Epithelial cell of proximal tubule (primary cell): ENCODE measurements around the gene CUTC. TPM values are rescaled to one million over a fixed set of nuclear protein-coding genes. Genes with fewer than 3 reads are reported as not detected.

Source experiments
- DNase-seq: peaks from one replicate; pipeline ENCODE4 v3.0.0-alpha.2; 2011; ENCODE audit warnings: low read depth
- H3K4me3 ChIP-seq: 2 replicates; pipeline ENCODE4 v1.5.1; 2011; ENCODE audit warnings: low read depth, mild to moderate bottlenecking, low read length
- total RNA-seq: library from RNA; depleted of rRNA; stranded (reverse); fragments of >200 nt; gene quantifications from 2 replicates; pipeline ENCODE4 v1.2.3, GENCODE V29; 2015
- TF ChIP-seq, protein P1 (sequence below): conservative IDR thresholded peaks from 2 replicates; pipeline ENCODE4 v1.5.1; 2012; ENCODE audit warnings: low read depth, mild to moderate bottlenecking, low read length

The CUTC gene
- total RNA-seq, 1 donor from 2014 or later: 18.8 TPM

DNA sequence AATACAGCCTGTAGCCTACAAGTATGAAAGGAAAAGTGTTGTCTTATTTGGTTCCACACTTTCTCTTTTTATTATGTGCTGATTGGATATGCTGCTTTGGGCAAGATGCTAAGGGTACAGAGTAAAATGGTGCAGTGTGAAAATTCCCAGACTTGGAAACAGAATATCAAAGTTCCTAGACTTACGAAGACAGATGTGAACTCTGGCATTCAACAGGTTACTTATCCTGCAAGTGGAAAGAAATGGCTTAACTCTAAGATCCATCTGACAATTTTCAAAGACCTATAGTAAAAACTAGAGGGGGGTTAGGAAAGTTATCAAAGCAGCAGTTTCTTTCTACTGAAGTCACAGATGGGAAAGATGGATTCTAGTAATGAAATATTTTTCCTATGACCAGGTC lies 24.1 kb downstream of the CUTC start:
- H3K4me3 ChIP-seq: no peak overlapping the region
- no peak for DNase-seq
- TF ChIP-seq, protein P1, sequence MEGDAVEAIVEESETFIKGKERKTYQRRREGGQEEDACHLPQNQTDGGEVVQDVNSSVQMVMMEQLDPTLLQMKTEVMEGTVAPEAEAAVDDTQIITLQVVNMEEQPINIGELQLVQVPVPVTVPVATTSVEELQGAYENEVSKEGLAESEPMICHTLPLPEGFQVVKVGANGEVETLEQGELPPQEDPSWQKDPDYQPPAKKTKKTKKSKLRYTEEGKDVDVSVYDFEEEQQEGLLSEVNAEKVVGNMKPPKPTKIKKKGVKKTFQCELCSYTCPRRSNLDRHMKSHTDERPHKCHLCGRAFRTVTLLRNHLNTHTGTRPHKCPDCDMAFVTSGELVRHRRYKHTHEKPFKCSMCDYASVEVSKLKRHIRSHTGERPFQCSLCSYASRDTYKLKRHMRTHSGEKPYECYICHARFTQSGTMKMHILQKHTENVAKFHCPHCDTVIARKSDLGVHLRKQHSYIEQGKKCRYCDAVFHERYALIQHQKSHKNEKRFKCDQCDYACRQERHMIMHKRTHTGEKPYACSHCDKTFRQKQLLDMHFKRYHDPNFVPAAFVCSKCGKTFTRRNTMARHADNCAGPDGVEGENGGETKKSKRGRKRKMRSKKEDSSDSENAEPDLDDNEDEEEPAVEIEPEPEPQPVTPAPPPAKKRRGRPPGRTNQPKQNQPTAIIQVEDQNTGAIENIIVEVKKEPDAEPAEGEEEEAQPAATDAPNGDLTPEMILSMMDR: no peak

DNA sequence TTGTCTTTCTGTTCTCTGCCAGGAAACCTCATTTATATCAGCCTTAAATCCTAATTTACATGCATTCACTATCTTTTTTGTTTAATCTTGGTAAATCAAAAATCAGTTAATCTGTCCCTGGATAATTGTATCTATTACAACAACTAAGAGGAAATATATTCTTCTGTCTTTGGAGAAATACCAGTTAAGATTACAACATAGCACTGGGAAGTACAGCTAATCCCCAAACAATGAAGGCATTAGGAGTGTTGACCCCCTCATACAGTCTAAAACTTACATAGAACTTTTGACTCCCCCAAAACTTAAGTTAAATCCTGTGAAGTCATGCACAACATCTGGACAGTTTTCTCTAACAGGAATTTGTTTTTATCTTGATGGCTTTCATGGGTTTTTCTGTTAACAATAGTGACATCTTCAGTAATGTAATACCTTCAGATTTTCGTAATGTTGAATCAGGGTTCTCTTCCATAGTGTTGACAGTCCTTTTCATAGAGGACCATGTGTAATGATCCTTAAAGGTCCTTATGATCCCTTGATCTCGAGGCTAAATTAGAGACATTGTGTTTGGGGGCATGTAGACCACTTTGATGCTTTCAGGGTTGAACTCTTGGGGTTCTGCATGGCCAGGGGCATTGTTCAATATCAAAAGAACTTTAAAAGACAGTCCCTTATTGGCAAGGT lies 26.3 kb downstream of the CUTC start:
- no peak for DNase-seq
- TF ChIP-seq, protein P1: no peak
- H3K4me3 ChIP-seq: no peak overlapping the region

DNA sequence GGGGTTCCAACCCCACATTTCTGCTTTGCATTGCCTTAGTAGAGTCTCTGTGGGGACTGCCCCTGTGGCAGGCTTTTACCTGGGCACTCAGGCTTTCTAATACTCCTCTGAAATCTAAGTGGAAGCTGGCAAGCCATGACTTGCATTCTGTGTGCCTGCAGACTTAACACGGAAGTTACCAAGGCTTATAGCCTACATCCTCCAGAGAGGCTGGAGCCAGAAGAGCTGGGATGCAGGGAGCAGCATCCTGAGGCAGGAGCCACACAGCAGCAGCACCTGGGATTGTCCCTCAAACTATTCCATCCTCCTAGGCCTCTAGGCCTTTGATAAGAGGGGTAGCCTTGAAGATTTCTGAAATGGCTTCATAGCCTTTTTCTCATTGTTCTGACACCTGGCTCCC lies 28.3 kb downstream of the CUTC start:
- no peak for DNase-seq
- H3K4me3 ChIP-seq: no peak overlapping the region
- TF ChIP-seq, protein P1: no peak

DNA sequence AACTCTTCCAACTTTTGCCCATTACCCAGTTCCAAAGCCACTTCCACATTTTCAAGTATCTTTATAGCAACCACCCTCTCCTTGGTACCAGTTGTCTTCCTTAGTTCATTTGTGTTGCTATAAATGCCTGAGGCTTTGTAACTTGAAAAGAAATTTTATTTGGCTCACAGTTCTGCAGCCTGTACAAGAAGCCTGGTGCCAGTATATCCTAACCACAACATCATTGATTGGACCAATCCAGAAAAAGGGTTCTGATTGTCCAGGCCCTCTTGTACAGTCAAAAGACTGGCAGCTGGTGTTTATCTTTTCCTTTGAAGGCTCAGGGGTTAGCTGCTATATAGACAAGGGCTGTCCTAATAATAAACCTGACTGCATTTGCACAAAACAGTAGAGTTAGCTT lies 29.3 kb downstream of the CUTC start:
- no peak for DNase-seq
- TF ChIP-seq, protein P1: no peak
- H3K4me3 ChIP-seq: no peak overlapping the region

DNA sequence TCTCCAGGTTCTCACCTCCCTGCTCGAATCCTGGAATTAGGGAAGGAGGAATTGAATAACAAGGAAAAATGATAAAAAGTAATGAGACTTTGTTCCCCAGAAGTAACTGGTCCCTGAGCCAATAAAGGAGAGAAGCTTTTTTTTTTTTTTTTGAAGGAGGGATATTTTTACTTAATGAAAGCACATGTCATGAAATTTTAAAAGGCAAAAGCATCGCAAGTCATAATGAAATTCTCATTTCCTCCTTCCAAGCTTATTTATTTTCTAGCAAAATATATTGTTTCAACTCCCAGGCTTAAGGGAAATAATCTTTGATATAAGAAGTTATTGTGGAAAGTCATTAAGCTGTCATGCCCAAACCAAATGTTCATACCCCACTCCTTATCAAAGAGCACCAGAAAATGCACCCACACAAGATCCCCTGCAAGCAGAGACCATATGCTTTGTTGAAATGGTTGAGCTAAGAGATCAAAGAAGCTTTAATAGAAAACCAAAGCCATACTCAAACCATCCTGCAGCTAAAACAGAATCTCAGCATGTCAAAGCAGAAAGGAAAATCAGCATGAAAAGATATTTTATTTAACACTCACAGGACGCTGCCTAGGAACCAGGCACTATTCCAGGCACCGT lies 33.8 kb downstream of the CUTC start:
- DNase-seq: no peak
- TF ChIP-seq, protein P1: no peak
- no peak overlapping the region for H3K4me3 ChIP-seq

DNA sequence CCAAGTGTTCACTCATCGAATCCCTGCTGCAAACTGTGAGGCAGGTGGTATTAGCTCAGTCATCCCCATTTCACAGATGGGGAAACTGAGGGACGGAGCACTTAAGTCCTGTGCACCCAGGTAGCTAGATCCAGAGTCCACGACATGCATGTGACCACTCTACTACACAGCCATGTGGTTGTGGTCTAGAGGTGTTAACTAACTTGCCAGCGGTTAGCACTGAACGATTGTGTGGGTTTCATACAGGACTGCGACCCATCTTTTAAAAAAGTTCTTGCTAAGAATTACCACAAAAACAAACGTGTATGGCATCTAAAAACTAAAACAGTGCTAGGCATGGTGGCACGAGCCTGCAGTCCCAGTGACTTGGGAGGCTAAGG lies 34.3 kb downstream of the CUTC start:
- DNase-seq: no peak
- TF ChIP-seq, protein P1: no peak
- no peak overlapping the region for H3K4me3 ChIP-seq

DNA sequence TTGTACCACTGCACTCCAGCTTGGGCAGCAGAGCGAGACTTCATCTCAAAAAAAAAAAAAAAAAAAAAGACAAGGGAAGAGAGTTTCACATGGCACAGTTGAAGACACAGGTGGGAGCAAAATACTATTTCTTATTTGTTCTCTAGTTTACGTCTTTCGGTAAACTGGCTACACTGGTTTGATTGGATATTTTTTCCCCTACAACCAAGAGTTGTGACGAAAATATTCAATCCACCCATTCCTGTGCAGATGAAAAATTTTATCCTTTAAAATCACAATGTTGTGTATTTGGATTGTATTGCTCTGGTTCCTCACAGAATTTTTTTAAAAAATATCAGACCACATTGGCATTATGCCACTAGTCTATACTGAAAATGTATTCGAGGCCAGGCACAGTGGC lies 35.9 kb downstream of the CUTC start:
- TF ChIP-seq, protein P1: no peak
- DNase-seq: no peak
- no peak overlapping the region for H3K4me3 ChIP-seq
